ENCODE results near the gene SEC23B.
A peak's percentile ranks its signal among the peaks of the same experiment; 100 is the strongest.

The SEC23B gene

GRCh38 chr20:18507218-18508191, at the start of gene SEC23B:
Gene SEC23B (plus strand): TSS chr20:18507940. CDS start chr20:18510836, 2,896 bp downstream.
- ChIA-PET POLR2A (interaction anchor here (0.7 to 2.2 kb wide), 7 partner anchors 8 to 825 kb away, joined by 3 to 18 read pairs (median 5); partner anchors contain the start of genes DZANK1, POLR3F, RBBP9 and RRBP1), CTCF (interaction anchor here (1.1 to 5.4 kb wide), 6 partner anchors 10 to 94 kb away, joined by 3 to 35 read pairs (median 4); partner anchors contain the start of gene RBBP9)
- TF ChIP-seq CTCF (IDR thresholded peaks at IDR 0.05; ENCODE audit: control extremely low read depth, extremely low read depth, low read depth, missing control alignments), result no peak
- DNase-seq (ENCODE audit: extremely low spot score), result peak; percentile 95

- no peak for DNase-seq (ENCODE audit: extremely low spot score)
- POLR2A ChIA-PET, result no interaction called here
- no peak for TF ChIP-seq CTCF (IDR thresholded peaks at IDR 0.05; ENCODE audit: control extremely low read depth, extremely low read depth, low read depth, missing control alignments)
- CTCF ChIA-PET, result interaction anchor here (0.7 to 3.0 kb wide), 7 partner anchors 9 to 338 kb away, joined by 3 to 12 read pairs (median 6); no protein-coding TSS in a partner anchor
Observed at GRCh38 chr20:18465536-18466200, 42.1 kb upstream of the SEC23B start.

- no peak for TF ChIP-seq CTCF (IDR thresholded peaks at IDR 0.05; ENCODE audit: control extremely low read depth, extremely low read depth, low read depth, missing control alignments)
- no peak for DNase-seq (ENCODE audit: extremely low spot score)
- ChIA-PET CTCF (interaction anchor here (0.8 to 3.0 kb wide), 7 partner anchors 9 to 54 kb away, joined by 3 to 12 read pairs (median 6); no protein-coding TSS in a partner anchor), POLR2A (interaction anchor here (0.6 to 1.1 kb wide), 2 partner anchors 30 to 41 kb away, joined by 5 to 6 read pairs; partner anchors contain the start of gene SEC23B)
Observed at GRCh38 chr20:18466574-18466893, 41.2 kb upstream of the SEC23B start.

- CTCF ChIA-PET, result interaction anchor here (0.8 to 3.0 kb wide), 7 partner anchors 8 to 55 kb away, joined by 3 to 12 read pairs (median 6); no protein-coding TSS in a partner anchor
- TF ChIP-seq CTCF (IDR thresholded peaks at IDR 0.05; ENCODE audit: control extremely low read depth, extremely low read depth, low read depth, missing control alignments), result no peak
- POLR2A ChIA-PET, result interaction anchor here (0.6 to 1.1 kb wide), 2 partner anchors 29 to 40 kb away, joined by 5 to 6 read pairs; partner anchors contain the start of gene SEC23B
- DNase-seq (ENCODE audit: extremely low spot score), result peak; percentile 98
Observed at GRCh38 chr20:18466894-18467730, 40.6 kb upstream of the SEC23B start, which contains the start of the genes DZANK1 and POLR3F. Gene DZANK1 (minus strand): TSS chr20:18467030. CDS start chr20:18465358, 1,672 bp downstream. Gene POLR3F (plus strand): TSS chr20:18467390. CDS start chr20:18467507, 117 bp downstream.

GRCh38 chr20:18477218-18477617, 30.5 kb upstream of the SEC23B start:
- ChIA-PET POLR2A (no interaction called here), CTCF (interaction anchor here (2.3 kb wide), 1 partner anchor 10 kb away, joined by 4 read pairs; the partner anchor contains the start of genes DZANK1 and POLR3F)
- TF ChIP-seq CTCF (IDR thresholded peaks at IDR 0.05; ENCODE audit: control extremely low read depth, extremely low read depth, low read depth, missing control alignments), result no peak
- no peak for DNase-seq (ENCODE audit: extremely low spot score)

All from GM10248 (cell line).